ENCODE measurements around the gene PCNX2.

PCNX2 gene

GRCh38 chr1:232968965-232969364, 326.6 kb downstream of the PCNX2 start:
- DNase-seq = peak in 12 of 51 donors; percentile 16 to 58 (median 34)

GRCh38 chr1:232968391-232968790, 327.1 kb downstream of the PCNX2 start:
- no peak for DNase-seq

- DNase-seq = no peak
Measured at GRCh38 chr1:232966663-232967062, 328.9 kb downstream of the PCNX2 start.

- DNase-seq = no peak
Measured at GRCh38 chr1:232965912-232966217, 329.7 kb downstream of the PCNX2 start.

DNA sequence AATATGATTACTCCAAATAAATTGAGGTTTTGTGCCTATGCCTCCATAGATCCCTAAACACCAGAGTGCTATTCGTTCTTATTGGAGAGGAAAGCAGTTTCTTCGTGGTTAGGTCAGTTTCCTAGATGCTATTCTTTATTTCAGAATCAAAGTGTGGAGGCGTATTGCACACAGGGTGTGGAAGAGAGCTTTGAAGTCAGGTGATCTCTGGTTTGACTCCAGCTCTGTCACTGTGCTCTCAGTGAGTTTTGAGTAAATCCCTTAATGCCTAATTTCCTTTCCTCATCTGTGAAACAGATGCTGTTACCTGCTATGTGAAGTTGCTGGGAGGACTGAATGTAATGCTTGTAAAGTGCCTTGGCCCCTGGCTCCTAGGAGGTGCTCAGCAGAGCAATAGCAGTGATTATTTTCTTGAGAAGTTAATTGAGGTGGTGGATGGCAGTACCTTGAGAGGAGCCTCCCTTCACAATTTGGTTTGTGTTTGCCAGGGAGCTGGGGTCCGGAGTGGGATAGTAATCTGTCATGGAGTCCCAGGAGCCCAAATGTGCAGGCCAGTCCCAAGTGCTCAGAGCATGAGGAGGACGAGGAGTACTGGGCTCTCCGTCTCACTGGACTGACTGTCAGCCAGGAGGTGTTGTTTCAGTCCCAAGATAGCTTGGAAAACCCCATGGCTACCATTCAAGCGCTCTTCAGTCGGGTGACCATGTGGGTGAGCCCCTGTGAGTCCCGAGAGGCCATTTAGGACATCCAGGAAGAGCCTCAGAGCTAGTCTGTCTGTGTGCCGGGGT, 330.2 kb downstream of the PCNX2 start:
- DNase-seq = no peak

DNA sequence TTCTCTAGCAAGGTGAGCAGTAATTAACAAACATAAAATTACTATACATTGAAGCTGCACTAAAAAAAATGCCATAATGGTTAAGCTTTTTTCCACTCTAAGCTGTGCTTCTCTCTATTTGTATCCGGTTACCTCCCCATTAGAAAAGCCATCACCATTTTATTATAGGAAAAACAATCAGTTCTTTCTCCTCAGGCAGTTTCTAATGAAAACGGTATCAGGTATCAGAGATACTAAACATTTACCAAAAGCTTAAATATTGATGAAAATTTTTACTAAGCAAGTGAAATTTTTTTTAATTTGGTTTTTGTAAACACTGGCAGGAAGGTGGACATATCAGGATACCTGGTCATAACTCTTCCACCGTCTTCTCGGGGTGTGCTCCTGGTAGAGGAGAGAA, 330.9 kb downstream of the PCNX2 start:
- DNase-seq = no peak

DNA sequence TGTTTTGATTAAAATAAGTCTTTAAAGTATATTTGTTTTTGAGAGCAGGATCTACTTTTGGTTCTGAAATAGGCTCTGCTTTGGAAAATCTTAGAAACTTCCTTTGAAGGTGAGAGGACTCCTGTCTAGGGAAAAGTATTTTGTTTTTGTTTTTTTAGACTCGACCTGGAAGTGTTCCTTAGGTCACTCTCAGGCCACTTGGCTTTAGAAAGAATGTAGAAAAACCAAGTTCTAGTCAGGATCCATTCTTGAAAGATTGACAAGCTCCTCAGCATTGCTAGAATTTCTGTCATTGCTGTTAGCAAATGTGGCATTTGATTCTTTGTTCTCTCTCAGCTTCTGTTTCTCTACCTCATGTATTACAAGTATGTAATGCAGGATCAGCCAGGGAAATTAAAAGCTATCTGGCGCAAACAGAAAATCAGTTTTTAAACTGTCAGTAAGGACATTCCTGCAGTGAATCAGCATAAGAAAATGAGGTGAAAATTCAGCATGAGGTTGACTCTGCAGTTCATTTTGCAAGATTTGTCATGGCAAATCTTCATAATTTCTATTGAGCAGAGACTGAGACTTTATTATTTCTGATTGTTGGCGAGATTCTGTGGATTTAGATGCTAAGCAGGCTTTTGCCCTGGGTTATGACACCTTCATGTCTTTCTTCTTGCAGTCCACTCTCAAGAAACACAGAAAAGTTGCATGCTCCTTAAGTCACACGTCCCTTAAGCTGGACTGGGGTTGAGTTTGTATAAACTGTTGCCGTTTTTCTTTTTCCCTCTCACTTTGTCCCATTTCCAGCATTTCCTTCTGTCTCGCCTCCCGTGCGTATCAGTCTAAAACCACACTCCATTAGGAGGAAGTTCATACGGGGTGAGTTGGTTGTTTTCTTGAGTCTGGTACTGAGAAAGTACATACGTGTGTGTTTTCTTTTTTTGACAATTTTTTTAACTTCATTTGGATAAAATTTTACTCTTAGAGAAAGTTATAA, 332.5 kb downstream of the PCNX2 start:
- DNase-seq = no peak

DNA sequence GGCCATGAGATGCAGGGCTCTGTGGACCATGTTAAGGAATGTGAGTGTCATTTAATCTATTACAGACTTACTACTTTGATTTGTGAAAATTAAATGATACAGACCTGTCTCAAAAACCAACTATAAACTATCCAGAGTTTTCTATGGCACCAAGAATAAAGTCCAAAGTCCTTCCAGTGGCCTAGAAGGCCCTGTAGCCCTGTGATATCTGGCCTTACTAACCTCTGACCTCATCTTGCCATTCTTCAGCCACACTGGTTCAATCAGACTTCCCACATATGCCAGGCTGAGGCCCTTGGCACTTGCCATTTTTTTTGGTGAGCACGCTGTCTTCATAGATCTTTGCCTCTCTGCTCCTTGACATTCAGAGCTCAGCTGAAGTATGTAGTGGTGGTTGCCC, 337.5 kb downstream of the PCNX2 start:
- no peak for DNase-seq

DNA sequence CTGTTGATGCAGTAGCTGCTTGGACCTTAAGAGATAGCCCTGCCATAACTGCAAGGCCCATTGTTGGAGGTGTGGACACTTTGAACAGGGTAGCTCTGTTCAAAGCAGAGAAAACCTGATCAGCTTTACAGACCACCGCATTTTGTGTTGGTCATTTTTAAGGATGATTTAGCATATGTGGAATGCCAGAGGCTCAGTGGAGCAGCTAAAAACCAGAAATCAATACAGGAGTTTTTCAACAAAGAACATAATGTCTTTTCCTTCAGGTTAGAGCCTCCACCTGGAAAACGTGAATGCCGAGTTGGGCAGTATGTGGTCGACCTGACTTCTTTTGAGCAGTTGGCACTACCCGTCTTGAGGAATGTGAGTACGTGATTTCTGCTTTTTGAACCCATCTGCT, 339.4 kb downstream of the PCNX2 start:
- no peak for DNase-seq

- no peak for DNase-seq
Measured at GRCh38 chr1:232954594-232955365, 340.7 kb downstream of the PCNX2 start.

GRCh38 chr1:232952514-232953499, 342.7 kb downstream of the PCNX2 start:
- peak in 13 of 51 donors; percentile 4 to 33 (median 12) for DNase-seq

- DNase-seq = no peak
Measured at GRCh38 chr1:232951605-232952004, 343.9 kb downstream of the PCNX2 start.

DNA sequence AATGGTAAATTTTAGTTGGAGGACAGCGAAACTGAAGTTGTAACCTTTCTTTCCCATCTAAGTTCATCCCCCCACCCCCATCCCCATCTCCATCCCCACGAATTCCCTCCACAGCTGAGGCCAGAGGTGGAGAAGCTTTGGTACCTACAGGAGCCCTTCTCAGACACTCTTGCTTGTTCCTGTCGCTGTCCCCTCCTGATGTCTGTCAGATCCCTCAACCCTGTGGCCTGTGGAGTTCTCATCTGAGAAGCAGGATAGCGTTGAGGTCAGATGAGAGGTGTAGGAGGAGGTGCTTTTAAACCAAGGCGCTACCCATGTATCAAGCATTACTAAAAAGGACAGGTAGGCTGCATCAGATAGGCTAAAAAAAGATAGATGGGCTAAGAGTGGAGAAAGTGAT, 344.3 kb downstream of the PCNX2 start:
- DNase-seq = peak in 5 of 51 donors; percentile 2 to 49 (median 11)

- DNase-seq = peak; percentile 51 to 97 (median 84)
Measured at GRCh38 chr1:232950197-232951176, 345.0 kb downstream of the PCNX2 start, which contains the start of gene NTPCR. Gene NTPCR (plus strand): TSS chr1:232950611. CDS start chr1:232950711, 100 bp downstream.

DNA sequence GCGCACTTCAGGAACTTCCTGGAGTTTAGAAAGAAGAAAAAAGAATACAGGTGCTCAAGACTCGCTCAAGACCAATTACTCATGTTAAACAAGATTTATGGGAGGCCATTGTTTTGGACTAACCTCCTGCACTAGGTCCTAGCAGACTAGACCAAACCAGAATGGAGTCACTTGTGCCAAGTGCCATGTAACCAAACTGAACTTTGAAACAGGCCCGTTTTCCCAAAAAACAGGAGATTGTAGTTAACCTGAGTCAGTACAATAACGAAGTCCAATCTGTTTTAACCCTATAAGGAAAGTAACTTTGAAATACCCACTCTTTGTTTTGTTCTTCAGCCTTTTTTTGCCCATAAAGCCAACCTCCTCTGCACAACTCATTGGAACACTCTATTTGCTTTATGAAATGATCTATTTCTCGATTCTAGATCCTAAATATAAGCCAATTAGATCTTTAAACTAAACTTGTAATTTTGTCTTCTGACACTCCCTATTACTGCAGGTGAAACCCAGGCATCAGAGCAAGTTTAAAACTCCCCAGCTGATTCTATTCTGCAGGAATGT, 345.8 kb downstream of the PCNX2 start:
- no peak for DNase-seq

GRCh38 chr1:232944347-232944746, 351.2 kb downstream of the PCNX2 start:
- DNase-seq = no peak

- no peak for DNase-seq
Measured at GRCh38 chr1:232943679-232944252, 351.8 kb downstream of the PCNX2 start.

Data from hypothalamus (tissue), 51 donors.